ENCODE measurements around the gene TRAF3IP1.

GRCh38 chr2:238313991-238314350 is 6.3 kb upstream of the TRAF3IP1 start:
- no peak for TF ChIP-seq CTCF (IDR thresholded peaks at IDR 0.05)
- TF ChIP-seq POLR2A (IDR thresholded peaks at IDR 0.05; ENCODE audit: low read depth), result no peak
- no peak for TF ChIP-seq EP300 (IDR thresholded peaks at IDR 0.05)
- TF ChIP-seq POLR2AphosphoS5 (IDR thresholded peaks at IDR 0.05), result no peak
